ENCODE results near the gene MX2. TPM values are rescaled to one million over a fixed set of nuclear protein-coding genes. Genes with fewer than 3 reads are reported as not detected.

Gene MX2
- total RNA-seq, 1 experiment from 2014 or later: 0.15 TPM

GRCh38 chr21:41373763-41374162, 11.9 kb downstream of the MX2 start:
- DNase-seq (no peak), ATAC-seq (no peak)
- H4K20me1 ChIP-seq (ENCODE audit: low read length): no peaks in the 10 kb centered on the region
- H3K9ac ChIP-seq (ENCODE audit: low read length): no peak overlapping the region
- no peaks in the 10 kb centered on the region for H3K27me3 ChIP-seq (ENCODE audit: low read length)
- no peak overlapping the region for H3K4me3 ChIP-seq (ENCODE audit: low read length)
- TF ChIP-seq EZH2 (IDR thresholded peaks at IDR 0.05; ENCODE audit: low read length, unreplicated experiment) (no peak), EZH2phosphoT487 (IDR thresholded peaks at IDR 0.05; ENCODE audit: borderline replicate concordance, low read length) (no peak)
- TF ChIP-seq, protein P1, sequence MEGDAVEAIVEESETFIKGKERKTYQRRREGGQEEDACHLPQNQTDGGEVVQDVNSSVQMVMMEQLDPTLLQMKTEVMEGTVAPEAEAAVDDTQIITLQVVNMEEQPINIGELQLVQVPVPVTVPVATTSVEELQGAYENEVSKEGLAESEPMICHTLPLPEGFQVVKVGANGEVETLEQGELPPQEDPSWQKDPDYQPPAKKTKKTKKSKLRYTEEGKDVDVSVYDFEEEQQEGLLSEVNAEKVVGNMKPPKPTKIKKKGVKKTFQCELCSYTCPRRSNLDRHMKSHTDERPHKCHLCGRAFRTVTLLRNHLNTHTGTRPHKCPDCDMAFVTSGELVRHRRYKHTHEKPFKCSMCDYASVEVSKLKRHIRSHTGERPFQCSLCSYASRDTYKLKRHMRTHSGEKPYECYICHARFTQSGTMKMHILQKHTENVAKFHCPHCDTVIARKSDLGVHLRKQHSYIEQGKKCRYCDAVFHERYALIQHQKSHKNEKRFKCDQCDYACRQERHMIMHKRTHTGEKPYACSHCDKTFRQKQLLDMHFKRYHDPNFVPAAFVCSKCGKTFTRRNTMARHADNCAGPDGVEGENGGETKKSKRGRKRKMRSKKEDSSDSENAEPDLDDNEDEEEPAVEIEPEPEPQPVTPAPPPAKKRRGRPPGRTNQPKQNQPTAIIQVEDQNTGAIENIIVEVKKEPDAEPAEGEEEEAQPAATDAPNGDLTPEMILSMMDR (conservative IDR thresholded peaks at IDR 0.05; ENCODE audit: low read depth, low read length): no peak
- H3K27ac ChIP-seq (ENCODE audit: low read length): no peak overlapping the region
- H2AFZ ChIP-seq (ENCODE audit: low read length): no peak overlapping the region
- no peaks in the 10 kb centered on the region for H3F3A ChIP-seq (ENCODE audit: low read length, unreplicated experiment)
- H3K9me2 ChIP-seq (replicated peaks; ENCODE audit: low read length): no peaks in the 10 kb centered on the region
- H3K36me3 ChIP-seq (ENCODE audit: low read depth, low read length): no peaks in the 10 kb centered on the region
- H3K4me2 ChIP-seq (ENCODE audit: low read length): no peak overlapping the region
- intact Hi-C loops (cut with micrococcal nuclease): no loop called here
- CTCF ChIA-PET: no interaction called here
- no peaks in the 10 kb centered on the region for H3K4me1 ChIP-seq (ENCODE audit: insufficient read depth, low read length)
- no TSS peak for BruUV-seq (replicated peaks)
- no peaks in the 10 kb centered on the region for H3K9me3 ChIP-seq (ENCODE audit: low read length)
- H3K79me2 ChIP-seq (ENCODE audit: low read length): no peaks in the 10 kb centered on the region
- POLR2A ChIA-PET (ENCODE audit: unreplicated experiment): no interaction called here

GRCh38 chr21:41374177-41374712, 12.4 kb downstream of the MX2 start:
- no peaks in the 10 kb centered on the region for H3K36me3 ChIP-seq (ENCODE audit: low read depth, low read length)
- BruUV-seq (replicated peaks): no TSS peak
- TF ChIP-seq, protein P1 (conservative IDR thresholded peaks at IDR 0.05; ENCODE audit: low read depth, low read length): no peak
- no peak for TF ChIP-seq EZH2 (IDR thresholded peaks at IDR 0.05; ENCODE audit: low read length, unreplicated experiment)
- no peak for TF ChIP-seq EZH2phosphoT487 (IDR thresholded peaks at IDR 0.05; ENCODE audit: borderline replicate concordance, low read length)

GRCh38 chr21:41374867-41375533, 13.2 kb downstream of the MX2 start:
- Histone ChIP-seq H3K4me2 (ENCODE audit: low read length) (no peak overlapping the region), H3K27me3 (ENCODE audit: low read length) (no peaks in the 10 kb centered on the region), H3K4me3 (ENCODE audit: low read length) (no peak overlapping the region), H3K79me2 (ENCODE audit: low read length) (no peaks in the 10 kb centered on the region), H3K4me1 (ENCODE audit: insufficient read depth, low read length) (no peaks in the 10 kb centered on the region), H3F3A (ENCODE audit: low read length, unreplicated experiment) (no peaks in the 10 kb centered on the region), H3K36me3 (ENCODE audit: low read depth, low read length) (no peaks in the 10 kb centered on the region), H3K9me2 (replicated peaks; ENCODE audit: low read length) (no peaks in the 10 kb centered on the region), H3K9me3 (ENCODE audit: low read length) (no peaks in the 10 kb centered on the region), H3K9ac (ENCODE audit: low read length) (no peak overlapping the region), H3K27ac (ENCODE audit: low read length) (no peak overlapping the region), H2AFZ (ENCODE audit: low read length) (no peak overlapping the region), H4K20me1 (ENCODE audit: low read length) (no peaks in the 10 kb centered on the region)
- BruUV-seq (replicated peaks): no TSS peak
- CTCF ChIA-PET: no interaction called here
- intact Hi-C loops (cut with micrococcal nuclease): no loop called here
- no peak for ATAC-seq
- POLR2A ChIA-PET (ENCODE audit: unreplicated experiment): no interaction called here
- no peak for DNase-seq
- TF ChIP-seq EZH2phosphoT487 (IDR thresholded peaks at IDR 0.05; ENCODE audit: borderline replicate concordance, low read length): no peak
- TF ChIP-seq, protein P1 (conservative IDR thresholded peaks at IDR 0.05; ENCODE audit: low read depth, low read length): no peak
- TF ChIP-seq EZH2 (IDR thresholded peaks at IDR 0.05; ENCODE audit: low read length, unreplicated experiment): no peak

More at GRCh38 chr21:41374177-41374712, 12.4 kb downstream of the MX2 start:
- Histone ChIP-seq H3K27ac (ENCODE audit: low read length) (no peak overlapping the region), H3K4me3 (ENCODE audit: low read length) (no peak overlapping the region), H3K9me2 (replicated peaks; ENCODE audit: low read length) (no peaks in the 10 kb centered on the region), H3K4me2 (ENCODE audit: low read length) (no peak overlapping the region), H3K9me3 (ENCODE audit: low read length) (no peaks in the 10 kb centered on the region), H3F3A (ENCODE audit: low read length, unreplicated experiment) (no peaks in the 10 kb centered on the region), H4K20me1 (ENCODE audit: low read length) (no peaks in the 10 kb centered on the region), H3K27me3 (ENCODE audit: low read length) (no peaks in the 10 kb centered on the region), H3K79me2 (ENCODE audit: low read length) (no peaks in the 10 kb centered on the region), H3K4me1 (ENCODE audit: insufficient read depth, low read length) (no peaks in the 10 kb centered on the region), H2AFZ (ENCODE audit: low read length) (no peak overlapping the region), H3K9ac (ENCODE audit: low read length) (no peak overlapping the region)
- no peak for ATAC-seq
- CTCF ChIA-PET: no interaction called here
- POLR2A ChIA-PET (ENCODE audit: unreplicated experiment): no interaction called here
- no peak for DNase-seq
- intact Hi-C loops (cut with micrococcal nuclease): no loop called here
